DMS 273 treated with DMSO at 0.1 percent for 48 hours (cell line): ENCODE results near the gene DOK1.

ENCODE experiments used
- DNase-seq: peaks from one replicate; lab custom pipeline; 2025; lab: John Stamatoyannopoulos, UW

The DOK1 gene

DNA sequence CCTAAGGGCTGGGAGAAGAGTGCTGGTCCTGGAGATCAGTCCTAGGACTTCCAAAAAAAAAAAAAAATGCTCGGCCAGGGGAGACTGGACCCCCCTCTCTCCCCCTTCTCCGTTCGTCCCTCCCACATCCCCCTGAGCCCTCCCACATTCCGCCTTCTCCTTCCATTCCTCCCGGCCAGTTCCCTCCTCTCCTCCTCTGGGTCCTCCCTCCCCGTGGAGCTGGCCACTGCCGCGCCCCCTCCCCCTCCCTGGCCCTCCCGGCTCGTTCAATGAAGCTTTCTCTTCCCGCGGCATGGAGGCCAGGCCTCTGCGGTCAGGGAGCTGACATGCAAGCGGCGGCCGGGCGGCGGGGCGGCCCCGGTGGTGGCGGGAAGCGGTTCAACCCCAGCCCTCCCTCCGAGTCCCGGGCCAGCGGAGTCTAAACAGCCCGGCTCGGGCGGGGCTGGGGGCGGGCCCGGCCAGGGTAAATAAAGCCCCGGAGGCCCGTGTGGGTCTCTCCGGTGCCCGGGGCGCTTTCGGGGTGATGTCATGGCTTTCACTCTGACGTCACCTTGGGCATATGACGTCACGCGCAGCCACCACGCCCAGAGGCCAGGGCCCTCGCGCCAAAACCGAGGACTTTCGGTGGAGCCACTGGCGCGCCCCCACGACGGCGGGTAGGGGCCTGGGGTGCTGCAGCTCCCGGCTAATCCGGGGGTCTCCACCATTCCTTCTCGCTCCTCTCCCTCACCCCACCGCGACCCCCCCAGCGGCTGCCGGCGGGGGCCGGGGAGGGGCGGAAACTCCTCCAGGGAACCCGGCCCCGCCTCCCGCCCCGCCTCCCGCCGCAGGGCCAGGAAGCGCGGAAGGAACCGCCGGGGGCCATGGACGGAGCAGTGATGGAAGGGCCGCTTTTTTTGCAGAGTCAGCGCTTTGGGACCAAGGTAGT, at the start of gene DOK1, which contains the start of gene LOXL3:
DOK1 (plus strand) TSS at position 829 of the 928 bp plus-strand sequence; CDS start at position 864, 35 bp downstream.
LOXL3 (minus strand) TSS at position 51 of the 928 bp plus-strand sequence. CDS start 1,308 bp downstream, outside the sequence.
- DNase-seq, result peak; percentile 27

DNA sequence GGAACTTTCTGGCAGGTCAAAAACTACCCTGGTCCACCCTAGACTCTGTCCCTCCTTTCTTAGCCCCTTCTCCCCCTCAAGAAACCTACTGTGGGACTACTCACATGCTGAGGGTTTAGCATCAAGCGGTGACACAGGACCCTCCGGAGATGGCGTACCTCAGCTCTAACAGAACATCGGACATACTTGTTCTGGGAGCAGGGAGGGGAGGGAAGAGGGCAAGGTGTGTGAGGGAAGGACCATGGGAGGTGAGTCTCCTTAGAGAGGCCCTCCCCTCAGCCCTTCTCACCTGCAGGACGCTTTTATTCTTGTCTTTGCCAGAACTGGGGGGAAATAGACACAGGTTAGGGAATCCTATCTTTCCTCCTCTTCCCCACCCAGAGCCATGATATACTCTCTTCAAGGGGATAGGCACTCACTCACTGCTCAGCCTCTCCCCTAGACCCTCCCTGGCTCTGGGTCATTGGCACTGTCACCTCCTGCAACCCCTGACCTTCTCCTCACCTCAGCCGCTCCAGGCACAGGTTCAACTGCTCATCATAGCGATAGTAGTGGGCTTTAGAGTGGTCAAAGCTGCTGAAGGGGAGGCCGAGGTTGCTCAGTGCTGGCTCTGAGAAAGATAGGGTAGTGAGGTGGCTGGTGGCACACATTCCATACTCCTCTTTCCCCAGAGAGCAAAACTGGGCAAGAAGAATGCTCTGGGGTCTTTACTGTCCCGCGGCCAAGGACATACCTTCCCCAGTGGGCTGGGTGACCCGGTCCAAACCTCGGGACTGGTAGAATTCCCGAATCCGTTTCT, 48.9 kb upstream of the DOK1 start:
- no peak for DNase-seq

DNA sequence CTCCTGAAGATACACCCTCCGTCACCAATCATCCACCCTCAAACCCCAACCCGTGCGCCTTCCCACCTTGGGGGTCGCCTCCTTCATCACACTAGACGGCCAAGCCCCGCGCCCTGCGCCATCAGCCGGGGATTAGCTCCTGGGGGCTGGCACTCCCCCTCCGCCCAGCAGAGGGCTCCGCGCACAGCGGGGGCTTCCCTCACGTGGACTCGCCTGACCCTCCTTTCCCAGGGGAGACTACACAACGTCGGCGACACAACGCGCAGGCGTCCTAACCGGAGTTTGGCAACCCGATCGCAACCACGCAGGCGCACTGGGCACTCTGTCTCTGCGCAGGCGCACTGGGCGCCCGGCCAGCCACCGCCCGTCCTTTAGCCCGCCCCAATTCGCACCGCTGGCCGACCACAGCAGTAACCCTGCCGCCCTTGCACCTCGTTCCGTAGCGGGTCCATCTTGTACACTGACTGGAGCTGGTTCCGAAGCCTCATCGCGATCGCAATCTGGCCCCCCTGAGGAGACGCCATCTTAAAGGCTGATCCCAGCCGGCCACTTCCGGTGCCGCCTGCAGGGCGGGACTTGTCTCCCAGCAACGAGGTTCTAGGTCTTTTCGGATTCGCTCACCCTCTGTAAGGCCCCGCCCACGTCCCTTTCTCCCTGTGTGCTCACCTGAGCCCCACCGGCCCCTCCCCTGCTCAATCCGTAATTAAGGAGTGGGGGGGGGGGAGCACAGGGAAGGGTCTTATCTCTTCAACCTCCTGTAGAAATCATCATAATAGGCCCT, 47.2 kb upstream of the DOK1 start, which contains the start of gene PCGF1:
PCGF1 (minus strand) TSS at position 551 of the 781 bp plus-strand sequence; CDS start at position 524, 27 bp downstream.
- DNase-seq, result peak; percentile 97

DNA sequence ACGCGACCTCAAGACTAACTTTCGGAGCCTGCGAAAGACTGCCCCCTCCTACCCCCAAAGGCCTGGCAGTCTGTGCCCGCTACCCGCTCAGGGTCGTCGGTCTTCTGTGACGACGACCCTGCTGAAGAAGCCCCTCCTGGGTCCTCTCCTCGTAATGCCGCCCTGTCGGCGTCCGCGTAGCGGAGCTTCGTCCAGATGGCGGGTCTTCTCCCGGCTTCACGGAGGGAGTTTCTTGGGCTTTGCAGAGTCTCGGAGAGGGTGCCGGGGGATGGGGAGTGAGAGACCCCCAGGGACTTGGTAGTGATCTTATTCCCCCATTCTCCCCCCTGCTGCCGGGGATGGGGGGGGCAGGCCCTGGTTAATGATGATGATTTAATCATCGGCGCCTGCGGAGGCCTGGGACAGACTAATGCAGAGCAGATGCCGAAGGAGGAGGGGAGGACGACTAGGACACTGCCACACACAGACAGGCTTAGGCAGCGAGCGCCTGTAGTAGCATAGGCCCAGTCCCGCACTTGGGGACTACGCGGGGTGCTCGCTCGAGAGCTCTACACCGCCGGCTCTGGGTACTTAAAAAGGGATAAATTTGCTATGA, 46.5 kb upstream of the DOK1 start:
- DNase-seq, result peak; percentile 76

DNA sequence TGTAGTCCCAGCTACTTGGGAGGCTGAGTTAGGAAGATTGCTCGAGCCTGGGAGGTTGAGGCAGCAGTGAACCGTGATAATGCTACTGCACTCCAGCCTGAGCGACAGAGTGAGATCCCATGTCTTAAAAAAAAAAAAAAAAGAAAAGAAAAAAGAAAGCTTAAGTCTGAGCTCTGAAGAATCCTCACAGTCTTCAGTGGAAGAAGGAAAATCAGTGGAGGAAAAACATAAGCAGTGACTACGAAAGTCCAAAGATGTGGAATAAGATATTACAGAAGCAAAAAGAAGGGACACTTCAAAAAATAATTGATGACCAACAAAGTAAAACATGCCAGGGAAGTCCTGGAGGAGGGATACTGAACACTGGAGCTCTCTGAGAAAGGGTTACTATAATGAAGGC, 44.2 kb upstream of the DOK1 start:
- no peak for DNase-seq

DNA sequence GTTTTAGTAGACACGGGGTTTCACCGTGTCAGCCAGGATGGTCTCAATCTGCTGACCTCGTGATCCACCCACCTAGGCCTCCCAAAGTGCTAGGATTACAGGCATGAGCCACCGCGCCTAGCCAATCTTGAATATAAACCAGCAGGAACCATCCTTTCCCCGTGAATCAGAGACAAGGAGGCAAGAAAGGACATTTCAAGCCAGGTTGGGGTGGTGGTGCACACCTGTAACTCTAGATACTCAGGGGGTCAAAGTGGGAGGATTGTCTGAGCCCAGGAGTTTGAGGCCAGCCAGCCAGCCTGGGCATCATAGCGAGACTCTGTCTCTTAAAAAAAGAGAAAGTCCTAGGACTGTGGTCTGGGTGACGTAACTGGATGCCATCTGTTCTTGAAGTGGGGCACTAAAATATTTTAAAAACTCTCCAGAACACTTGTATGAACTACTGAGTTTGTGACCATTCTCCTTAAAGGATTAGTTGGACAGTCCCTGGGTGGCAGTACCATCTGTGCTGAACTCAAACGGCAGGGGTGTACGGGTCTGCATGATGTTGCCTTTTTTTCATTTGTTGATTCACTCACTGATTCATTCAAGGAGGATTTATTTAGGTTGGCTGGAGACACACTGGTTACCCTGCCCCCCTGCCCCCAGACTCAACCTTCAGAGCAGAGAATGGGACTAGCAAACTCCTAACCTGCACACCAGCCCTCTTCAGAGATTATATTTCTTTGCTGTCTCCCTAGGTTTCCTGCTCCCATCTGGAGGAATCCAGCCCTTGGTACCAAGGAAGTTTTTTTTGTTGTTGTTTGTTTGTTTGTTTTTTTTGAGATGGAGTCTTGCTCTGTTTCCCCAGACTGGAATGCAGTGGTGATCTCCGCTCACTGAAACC, 43.2 kb upstream of the DOK1 start:
- DNase-seq, result peak; percentile 29

DNA sequence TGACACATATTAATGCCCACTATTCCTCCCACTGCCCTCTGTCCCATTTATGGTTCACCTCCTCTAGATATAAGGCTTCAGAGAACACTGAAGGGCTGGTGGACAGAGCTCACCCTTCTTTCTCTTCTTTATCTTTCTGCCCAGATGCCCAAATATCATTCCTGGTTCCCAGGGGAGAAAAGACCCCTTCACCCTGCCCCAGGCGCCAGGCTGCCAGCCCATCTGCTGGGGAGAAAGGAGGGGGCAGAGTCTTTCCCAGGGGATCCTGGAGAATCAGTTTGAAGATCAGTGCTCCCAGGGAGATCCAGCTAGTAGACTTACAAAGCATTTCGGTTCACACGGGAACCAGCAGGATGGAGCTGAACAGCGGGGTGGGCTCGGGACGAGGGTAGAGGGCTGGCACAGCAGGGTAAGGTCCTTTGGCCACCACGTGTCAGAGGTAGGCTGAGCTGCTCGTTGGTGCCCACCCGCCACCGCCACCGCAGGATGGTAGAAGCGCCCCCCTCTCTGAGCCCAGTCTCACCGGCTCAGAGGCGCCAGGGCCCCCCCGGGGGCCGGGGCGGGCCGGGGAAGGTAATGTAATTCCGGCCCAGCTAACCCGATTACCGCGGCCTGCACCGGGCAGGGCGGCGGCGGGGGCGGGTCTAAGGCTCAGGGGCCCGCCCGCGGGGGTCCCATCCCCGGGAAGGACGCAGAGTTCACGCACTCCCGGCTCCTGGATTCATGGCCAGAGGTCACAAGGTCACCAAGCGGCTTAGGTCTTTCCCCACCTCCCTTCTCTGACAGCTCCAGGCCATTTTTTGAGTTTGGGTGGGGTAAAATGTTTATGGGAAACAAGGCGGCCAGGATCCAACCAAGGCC, 41.5 kb upstream of the DOK1 start:
- DNase-seq, result no peak

DNA sequence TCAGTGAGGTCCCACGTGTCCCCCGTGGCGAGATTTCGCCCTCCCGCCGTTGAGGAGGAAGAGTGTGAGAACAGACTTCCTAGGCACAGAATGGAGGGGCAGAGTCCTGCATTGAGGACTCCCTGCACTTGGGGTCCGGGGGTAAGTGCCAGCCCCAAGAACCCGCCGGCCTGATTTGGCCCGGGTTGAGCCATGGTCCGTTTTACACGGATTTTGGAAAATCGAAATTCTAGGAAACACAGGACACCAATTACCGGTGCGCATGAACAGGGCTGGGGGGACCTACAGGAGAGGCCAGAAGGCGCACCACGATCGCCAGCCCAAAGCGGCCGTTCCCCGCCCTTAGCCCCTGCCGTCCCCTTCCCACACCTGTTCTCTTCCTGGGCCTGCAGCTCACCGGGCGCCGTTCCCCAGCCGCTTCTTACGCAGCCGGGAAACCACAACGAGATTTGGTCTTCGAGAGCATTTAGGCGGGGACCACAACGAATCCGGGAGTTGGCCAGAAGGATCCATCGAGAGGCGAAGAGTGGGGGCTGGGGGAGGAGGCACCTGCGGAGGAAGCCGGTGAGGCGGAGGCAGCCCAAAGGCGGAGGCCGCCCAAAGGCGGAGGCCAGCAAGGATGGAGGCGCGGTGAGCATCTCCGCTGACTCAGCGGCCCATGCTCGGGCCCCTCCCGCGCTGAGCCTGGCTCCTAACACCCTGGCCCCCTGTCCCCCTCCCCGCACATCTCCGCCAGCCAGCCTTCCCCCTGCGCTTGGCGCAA, 40.7 kb upstream of the DOK1 start:
- no peak for DNase-seq

DNA sequence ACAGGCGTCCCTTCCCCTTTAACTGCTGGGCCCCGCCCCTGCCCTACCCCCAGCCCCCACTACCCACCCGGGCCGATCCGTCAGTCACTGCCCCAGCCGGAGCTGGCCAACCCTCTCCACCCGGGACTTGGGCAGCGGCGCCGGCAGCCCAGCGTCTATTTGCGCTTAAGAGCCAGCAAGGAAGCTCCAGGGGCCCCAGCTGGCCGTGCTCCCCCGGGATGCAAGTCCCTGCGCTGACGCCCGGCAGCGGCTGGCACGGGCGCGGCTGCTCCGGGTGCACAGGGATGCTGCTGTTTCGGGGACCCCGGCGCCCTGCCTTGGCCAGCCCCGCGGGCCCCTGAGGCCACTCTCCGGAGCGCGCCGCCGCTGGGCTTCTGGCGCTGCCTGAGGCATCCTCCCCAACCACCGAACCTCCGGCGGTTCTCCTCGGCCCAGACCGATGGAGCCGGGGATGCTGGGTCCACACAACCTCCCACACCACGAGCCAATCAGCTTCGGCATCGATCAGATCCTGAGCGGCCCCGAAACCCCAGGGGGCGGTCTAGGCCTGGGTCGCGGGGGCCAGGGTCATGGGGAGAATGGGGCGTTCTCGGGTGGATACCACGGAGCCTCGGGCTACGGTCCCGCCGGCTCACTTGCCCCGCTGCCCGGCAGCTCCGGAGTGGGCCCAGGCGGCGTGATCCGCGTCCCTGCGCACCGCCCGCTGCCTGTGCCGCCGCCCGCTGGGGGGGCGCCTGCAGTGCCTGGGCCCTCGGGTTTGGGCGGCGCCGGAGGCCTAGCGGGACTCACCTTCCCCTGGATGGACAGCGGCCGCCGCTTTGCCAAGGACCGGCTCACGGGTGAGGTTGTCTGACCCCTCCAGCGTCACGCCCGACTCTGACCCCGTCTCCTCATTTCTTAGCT, 39.9 kb upstream of the DOK1 start, which contains the start of gene TLX2:
TLX2 (plus strand) TSS at position 83 of the 903 bp plus-strand sequence; CDS start at position 440, 357 bp downstream.
- DNase-seq, result no peak

DNA sequence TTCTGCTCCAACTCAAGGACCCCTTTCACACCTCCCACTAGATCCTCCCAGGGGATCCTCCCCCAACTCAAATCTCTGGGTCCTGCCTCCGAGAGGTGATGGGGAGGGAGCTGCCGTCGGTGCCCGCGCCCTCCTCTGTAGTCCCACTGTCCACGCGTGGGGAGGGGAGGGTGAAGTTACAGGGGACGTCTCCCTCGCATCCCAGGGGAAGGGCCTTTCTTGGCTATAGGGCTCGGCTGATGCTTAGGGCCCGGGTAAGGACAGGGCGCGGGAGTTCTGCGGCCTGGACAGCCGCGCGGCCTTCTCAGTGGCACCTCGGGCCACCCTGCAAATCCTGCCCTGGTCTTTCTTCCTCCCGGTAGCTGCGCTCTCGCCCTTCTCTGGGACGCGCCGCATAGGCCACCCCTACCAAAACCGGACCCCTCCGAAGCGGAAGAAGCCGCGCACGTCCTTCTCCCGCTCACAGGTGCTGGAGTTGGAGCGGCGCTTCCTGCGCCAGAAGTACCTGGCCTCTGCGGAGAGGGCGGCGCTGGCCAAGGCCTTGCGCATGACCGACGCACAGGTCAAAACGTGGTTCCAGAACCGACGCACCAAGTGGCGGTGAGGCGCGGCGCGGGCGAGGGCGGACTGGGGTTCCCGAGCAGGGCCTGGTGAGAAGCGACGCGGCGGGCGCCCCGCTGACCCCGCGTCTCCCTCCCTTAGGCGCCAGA, 39.1 kb upstream of the DOK1 start:
- no peak for DNase-seq

DNA sequence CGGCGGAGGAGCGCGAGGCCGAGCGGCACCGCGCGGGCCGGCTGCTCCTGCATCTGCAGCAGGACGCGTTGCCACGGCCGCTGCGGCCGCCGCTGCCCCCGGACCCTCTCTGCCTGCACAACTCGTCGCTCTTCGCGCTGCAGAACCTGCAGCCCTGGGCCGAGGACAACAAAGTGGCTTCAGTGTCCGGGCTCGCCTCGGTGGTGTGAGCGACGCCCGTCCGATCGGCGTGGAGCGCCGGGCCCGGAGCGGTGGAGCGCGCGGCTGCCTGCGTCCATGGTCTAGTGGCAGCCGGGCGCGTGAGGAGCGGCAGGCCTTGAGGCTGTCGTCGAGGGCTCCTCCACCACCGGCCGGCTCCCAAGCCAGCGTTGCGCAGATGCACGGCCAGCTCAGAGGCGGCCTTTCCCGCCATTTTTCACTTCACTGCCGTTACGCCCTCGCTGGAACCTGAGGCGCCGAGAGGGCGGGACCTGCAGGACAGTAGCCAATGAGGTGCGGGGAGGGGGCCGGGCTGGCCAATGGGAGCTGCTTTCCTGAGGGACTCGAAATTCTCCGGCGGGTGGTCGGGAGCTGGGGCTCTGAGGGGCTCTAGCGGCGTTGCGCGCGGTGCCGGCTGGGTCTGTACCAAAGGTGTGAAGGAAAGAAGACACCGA, 38.4 kb upstream of the DOK1 start:
- no peak for DNase-seq

DNA sequence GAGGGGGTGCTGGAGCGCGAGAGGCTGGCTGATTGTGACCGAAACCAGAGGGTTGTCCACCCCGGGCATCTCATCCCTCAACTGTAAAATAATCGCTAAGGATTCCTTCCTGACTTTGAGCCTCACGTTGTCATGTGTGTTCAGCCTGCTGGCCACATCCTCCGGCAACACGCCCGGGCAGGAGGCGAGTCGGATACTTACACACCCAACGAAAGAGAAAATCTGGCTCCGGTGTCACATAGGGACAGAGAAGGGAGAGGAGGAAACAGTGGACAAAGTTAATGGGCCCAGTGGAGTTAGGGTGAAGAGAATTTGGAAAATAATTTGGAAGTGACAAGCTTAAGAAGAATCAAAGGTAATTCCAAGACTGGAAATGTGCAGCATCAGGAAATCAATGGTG, 37.9 kb upstream of the DOK1 start:
- DNase-seq, result no peak

DNA sequence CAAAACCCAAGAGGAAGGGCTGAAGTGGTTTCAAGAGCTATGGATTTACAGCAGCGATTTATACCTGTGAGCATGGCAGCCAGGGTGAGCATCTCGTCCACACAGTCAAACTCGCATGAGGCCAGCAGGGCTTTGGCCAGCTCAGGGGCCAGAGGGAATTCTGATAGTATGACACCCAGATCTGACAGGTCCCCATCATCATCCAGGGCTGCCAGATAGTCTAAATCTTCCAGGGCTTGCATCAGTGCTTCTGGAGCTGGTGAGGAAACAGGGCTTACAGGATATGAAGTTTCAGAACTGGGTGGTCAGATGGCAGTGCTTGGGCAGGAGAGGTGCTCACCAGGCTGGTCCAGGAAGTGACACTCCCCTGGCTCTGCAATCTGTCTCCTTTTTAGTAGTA, 32.0 kb upstream of the DOK1 start:
- no peak for DNase-seq

DNA sequence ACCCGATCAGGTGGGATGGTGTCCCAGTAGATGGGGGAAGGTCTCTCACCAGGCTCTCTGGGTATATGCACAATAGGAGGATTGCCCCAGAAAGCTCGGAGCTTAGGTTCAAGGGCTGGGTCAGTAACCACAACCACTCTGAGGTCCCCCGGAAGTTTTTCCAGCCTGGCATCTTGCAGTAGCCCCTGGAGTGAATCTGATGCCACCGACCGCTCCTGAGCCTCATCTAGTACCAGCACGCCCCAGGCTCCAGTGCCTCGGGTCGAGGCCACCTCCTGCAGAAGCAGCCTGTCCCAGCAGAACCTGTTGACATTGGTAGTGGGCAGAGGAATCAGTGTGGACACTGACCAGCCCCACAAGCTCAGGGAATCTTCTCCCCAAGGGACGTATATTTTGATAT, 30.5 kb upstream of the DOK1 start:
- DNase-seq, result no peak

DNA sequence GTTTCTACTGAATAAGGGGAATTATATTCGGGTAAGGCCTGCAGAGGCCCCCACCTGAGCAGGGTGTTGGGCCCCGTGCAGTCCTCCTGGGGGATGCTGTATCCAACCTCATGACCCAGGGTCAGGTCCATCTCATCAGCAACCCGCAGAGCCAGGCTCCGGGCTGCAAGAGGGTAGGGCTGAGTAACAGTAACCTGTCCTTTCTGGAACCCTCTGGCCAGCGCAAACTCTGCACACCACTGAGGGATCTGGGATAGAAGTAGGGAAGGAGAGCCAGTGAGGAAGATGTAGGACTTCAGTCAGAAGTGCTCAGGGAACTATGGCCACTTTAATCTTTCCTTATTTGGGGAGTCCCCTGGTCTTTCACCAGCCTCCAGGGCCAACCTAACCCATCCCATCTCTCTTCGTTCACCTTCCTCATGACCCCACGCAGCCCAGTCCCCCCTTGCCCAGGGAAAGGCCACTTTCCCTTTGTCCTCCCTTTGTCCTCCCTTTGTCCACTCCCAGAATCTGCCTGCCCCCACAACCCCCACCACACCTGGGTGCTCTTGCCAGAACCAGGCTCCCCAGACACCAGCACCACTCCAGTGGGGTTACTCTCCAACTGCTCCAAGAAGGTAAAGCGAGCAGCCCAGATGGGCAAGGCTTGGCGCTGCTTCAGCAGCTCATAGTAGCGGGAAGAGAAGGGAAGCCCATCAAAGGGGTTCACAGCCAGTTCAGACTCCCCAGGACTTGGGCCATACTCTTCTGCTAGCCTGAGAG, 29.4 kb upstream of the DOK1 start:
- DNase-seq, result no peak
